ENCODE measurements around the gene MUTYH.
A peak's percentile ranks its signal among the peaks of the same experiment; 100 is the strongest.

Gene MUTYH

DNA sequence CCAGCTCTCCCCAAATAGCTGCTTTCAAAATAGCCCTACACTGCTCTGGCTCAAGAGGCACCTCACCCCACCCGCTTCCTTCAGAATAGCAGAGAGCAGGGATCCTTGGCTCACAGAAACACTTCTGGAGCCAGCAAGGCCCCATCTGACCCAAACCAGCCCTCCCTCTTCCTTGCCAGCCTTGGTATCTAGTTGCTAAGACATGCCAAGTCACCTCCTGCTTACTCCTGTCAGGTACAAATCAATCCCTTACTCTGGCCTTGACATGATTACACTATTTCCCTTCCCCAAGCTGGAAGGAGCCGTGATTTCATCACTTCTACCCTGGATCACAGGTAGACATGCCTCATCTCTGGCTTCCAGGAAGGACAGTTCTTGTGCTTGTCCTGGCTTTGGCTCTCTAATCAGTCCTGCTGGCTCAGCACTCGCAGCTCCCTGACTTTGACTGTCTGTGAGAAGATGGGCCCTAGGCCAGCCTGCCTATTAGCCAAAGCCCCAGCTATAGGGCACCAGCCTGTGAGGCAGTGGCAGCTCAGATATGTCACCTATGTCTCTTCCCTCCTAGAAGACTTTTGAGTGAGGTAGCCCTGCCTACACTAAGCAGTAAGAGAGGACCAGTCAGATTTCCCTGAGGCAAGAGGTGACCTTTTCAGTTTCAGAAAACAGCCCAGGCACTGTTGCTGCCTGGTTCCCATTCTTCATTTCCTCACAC is 8.9 kb upstream of the MUTYH start:
- DNase-seq, result no peak

DNA sequence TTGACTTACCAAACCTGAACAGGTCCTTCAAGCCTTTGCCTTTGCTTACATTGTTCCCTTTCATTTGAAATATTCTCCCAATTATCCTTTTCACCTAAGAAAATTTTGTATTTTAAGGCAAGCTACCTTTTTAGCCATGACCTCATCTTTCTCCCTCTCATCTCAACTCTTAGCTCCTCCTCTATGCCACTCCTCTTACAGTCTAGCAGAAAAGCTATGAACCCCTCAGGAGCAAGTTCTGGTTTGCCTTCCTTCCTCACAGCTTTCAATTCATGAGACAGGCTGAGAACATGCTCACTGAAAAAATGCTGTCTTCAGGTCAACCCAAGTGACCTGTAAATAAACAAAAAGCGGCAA is 8.3 kb upstream of the MUTYH start:
- no peak for DNase-seq

DNA sequence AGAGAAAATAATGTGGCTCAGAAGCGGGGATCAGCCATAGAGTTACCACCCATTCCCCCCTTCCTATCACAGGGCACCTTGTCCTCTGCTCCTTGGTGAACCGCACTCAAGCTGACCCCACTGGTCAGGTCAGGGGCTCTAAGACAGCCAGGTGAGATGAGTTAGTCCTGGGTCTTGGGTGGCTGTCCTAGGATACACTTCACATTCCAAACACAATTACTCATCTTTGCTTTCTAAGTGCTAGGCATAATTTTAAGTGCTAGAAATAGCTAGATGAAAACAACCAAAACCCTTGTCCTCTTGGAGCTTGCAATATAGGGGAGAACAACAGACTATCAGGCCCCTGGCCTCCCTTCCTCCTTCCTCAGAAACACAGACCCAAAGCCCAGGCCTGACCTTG is 7.8 kb upstream of the MUTYH start:
- no peak for DNase-seq

DNA sequence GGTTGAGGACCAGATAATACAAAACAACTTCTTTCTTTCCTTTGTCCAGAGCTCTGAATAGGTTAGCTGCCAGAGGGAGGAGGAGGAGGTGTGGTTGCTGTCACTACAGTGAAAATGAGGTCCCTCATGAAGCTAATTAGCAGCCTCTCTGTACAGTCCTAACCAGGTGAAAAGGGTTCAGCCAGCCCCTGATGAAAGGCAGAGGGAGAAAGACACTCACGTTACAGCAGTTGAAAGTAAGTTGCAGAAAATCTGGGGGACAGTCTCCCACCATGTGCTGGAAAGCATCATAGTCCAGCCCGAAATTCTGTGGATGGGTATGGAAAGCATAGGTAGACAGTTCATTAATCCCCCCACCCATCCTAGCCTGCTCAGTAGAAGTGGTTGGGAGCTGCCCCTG is 6.2 kb upstream of the MUTYH start:
- DNase-seq, result no peak

GRCh38 chr1:45345014-45345413 is 4.8 kb upstream of the MUTYH start:
- no peak for DNase-seq

DNA sequence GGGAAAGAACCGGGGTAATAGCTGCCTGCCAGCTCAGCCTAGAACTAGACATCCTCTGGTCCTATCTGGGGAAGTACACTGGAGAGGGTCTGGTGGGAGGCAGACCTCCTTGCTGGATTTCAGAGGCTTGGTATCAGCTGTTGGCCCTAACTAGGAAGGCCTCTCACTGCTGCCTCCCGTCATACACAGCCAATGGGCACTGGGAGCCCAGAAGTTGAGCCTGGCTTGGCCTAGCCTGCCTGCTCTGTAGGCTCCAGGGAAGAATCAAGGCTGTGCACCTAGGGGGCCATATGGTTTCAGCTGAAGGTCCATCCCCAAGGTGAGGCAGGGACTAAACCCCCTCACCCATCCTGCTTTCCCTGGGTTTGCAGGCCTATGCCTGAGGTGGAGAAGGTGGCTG is 4.3 kb upstream of the MUTYH start:
- no peak for DNase-seq

GRCh38 chr1:45340816-45341466 is 701 bp upstream of the MUTYH start:
- no peak for DNase-seq

- DNase-seq, result no peak
These were observed 2.5 kb downstream of the MUTYH start for GRCh38 chr1:45337630-45338325.

GRCh38 chr1:45335855-45336324 is 4.3 kb downstream of the MUTYH start:
- no peak for DNase-seq

DNA sequence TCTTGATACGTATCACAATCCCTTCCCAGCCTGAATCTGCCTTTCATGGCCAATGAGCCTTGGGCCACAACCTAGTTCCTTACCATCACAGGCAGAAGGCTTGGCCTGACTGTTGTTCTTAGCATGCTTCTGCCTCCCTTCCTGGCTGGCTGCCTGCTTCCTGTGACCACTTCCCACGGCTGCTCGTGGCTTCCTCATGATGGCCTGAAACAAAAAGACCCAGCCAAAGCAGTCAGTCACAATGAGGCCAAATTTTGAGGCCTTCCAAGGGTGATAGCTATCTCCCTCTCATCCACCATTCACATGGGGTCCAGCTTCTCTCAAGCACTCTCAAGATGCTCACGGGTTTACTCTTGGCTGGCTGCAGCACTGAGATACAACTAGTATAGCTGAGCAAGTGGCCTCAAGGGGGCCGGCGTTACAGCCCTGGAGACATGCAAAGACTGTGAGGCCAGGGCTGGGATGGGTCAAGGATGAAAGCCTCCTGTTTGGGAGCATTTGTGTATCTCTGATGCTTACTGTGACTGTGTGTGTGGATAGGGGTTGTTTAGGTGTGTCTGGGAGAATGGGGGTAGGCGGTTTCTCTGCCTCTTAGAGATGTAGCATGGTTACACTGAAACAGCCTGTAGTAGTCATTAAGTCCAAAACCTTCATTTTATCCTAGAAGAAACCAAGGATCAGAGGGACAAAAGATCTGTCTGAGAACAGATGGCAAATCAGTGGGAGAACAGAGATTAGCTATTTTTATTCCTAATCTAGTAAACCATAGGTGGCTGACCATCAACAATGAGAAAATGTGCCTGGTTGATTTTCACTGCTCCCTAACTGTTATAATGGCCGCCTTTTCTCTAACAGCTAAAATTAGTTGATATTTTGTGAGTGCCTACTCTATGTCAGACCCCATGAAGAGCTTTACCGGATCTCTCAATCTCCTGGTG is 5.7 kb downstream of the MUTYH start:
- DNase-seq, result no peak

DNA sequence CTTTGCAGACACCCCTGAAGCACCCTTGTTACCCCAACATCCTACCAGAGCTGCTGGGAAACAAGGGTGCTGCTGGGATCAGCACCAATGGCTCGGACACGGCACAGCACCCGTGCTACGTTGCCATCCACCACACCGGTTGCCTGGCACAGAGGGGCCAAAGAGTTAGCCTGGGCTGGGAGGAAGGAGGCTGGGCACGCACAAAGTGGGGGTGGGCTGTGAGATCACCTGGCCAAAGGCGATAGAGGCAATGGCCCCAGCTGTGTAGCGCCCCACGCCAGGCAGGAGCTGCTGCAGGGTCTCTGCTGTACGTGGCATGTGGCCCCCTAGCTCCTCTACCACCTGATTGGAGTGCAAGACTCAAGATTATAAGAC is 7.9 kb downstream of the MUTYH start:
- no peak for DNase-seq

DNA sequence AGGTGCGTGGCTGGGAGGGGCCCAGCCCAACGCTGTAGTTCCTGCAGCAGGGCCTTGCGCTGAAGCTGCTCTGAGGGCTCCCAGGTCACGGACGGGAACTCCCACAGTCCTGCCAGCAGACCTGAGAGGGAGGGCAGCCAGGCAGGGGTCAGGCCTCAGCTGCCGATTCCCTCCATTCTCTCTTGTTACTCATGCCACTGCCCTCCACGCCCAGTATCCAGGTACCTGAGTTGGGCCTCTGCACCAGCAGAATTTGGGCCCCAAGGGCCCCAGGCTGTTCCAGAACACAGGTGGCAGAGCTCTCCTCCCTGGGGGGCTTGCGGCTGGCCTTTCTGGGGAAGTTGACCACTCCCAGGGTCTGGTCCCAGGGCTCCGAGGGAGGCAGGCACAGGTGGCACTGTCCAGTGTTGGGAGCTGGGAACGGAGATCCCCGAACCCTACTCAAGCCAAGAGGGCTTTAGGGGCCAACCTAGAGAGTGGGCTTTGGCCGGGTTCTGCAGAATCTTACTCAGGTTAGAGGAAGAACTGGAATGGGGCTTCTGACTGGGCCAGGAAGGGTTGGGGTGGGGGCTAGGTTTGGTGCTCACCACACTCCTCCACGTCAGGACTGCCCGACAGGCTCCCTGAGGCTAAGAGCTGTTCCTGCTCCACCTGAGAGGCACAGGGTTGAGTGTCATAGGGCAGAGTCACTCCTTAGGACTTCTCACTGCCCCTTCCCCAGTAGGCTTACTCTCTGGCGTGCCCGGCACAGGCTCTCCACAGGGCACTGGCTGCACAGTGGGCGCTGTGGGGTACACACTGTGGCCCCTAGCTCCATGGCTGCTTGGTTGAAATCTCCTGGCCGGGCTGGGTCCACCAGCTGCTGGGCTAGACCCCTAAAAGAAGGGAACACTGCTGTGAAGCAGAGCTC is 8.5 kb downstream of the MUTYH start:
- DNase-seq, result no peak

DNA sequence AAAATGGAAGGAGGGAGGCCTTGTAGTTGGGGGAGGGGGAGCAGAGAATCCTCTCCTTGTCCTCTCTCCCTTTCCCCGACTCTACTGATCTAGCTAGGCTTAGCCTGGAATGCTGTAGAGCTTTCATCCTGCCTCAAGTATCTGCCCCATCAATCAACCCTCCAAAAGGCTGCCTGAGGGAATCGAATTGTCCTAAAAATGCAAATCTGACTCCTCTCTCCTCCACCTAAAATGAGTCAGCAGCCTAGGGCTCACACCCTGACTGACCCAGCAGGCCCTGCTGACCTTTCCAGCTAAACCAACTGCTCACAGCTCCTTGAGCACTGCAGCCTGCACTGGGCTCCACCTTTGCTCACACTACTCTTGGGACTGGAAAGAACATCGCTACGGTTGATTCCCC is 10.8 kb downstream of the MUTYH start:
- DNase-seq, result no peak

GRCh38 chr1:45328680-45329079 is 11.6 kb downstream of the MUTYH start:
- DNase-seq, result peak; percentile 25

- DNase-seq, result peak; percentile 20
These were observed 12.4 kb downstream of the MUTYH start for GRCh38 chr1:45327644-45328515.

GRCh38 chr1:45326627-45327623 is 13.3 kb downstream of the MUTYH start, which contains the start of gene HPDL:
TSS of gene HPDL (plus strand) at chr1:45326895. CDS start at chr1:45327149, 254 bp downstream.
- DNase-seq, result peak; percentile 77

- no peak for DNase-seq
These were observed 14.3 kb downstream of the MUTYH start for GRCh38 chr1:45325851-45326506.

DNA sequence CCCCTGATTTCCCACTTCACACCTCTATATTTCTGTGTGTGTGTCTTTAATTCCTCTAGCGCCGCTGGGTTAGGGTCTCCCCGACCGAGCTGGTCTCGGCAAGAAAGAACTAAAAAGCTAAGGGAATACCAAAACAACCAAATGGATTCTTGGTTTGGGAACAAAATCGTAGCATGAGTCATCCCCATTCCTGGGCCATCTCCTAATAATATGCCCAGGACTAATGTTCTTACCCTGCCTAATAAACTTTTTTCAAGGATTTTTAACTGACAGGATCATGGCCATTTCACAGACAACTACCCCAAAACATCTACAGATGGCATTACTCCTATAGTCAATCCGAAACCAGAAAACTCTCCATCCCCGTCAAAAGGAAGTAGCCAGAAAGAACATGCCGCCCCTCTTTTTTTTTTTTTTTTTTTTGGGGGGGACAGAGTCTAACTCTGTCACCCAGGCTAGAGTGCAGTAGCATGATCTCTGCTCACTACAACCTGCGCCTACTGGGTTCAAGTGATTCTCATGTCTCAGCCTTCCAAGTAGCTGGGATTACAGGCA is 17.7 kb downstream of the MUTYH start:
- no peak for DNase-seq

DNA sequence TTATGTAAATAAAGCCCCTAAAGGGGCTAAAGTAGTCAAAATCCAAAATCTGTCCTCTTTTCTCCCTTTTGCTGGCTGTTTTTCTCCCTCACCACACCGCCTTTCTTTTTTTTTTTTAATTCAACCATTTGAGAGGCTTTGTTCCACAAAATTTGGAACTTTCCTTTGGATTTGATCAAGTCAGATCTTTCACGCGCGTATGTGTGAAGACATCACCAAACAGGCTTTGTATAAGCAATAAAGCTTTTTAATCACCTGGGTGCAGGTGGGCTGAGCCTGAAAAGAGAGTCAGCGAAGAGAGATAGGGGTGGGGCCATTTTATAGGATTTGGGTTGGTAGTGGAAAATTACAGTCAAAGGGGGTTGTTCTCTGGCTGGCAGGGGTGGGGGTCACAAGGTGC is 18.8 kb downstream of the MUTYH start:
- no peak for DNase-seq
